Heart left ventricle (tissue), 16 donors: ENCODE data around the gene SKA2. TPM values are rescaled to one million over a fixed set of nuclear protein-coding genes. Genes with fewer than 3 reads are reported as not detected.

Source experiments
- ATAC-seq, 4 donors: fragments of 200-7000 bp; cut with Tn5 transposase; one replicate each; pipeline ENCODE4 v1.9.1; 2020 to 2022; ENCODE audit warnings: moderate library complexity in 4 of 4, mild to moderate bottlenecking in 3 of 4, moderate number of reproducible peaks in 1 of 4
- DNase-seq, 5 donors: peaks; one replicate each; pipeline ENCODE4 v3.0.0-alpha.2; 2020
- H3K27ac ChIP-seq, 12 donors: fragments of 200-600 bp; sonication (generic) in 4 of 12; one replicate each; pipeline versions ENCODE4 v1.5.0 to v1.8.0; 2016 to 2022; ENCODE audit warnings: mild to moderate bottlenecking in 2 of 12
- H3K27me3 ChIP-seq, 9 donors: fragments of 200-600 bp; sonication (generic) in 2 of 9; one replicate each; pipeline versions ENCODE4 v1.5.1 to v1.8.0; 2016 to 2022; ENCODE audit warnings: mild to moderate bottlenecking in 3 of 9
- H3K36me3 ChIP-seq, 9 donors: fragments of 200-600 bp; sonication (generic) in 2 of 9; one replicate each; pipeline versions ENCODE4 v1.5.0 to v1.8.0; 2018 to 2022; ENCODE audit warnings: mild to moderate bottlenecking in 2 of 9
- H3K4me1 ChIP-seq, 12 donors: fragments of 200-600 bp; sonication (generic) in 4 of 12; one replicate each; pipeline versions ENCODE4 v1.5.0 to v1.8.0; 2016 to 2022; ENCODE audit warnings: mild to moderate bottlenecking in 3 of 12
- H3K4me3 ChIP-seq, 12 donors: fragments of 200-600 bp; sonication (generic) in 4 of 12; one replicate each; pipeline versions ENCODE4 v1.5.0 to v1.8.0; 2017 to 2022; ENCODE audit warnings: mild to moderate bottlenecking in 9 of 12, moderate library complexity in 4 of 12
- H3K9me3 ChIP-seq, 12 donors: fragments of 200-600 bp; sonication (generic) in 4 of 12; one replicate each; pipeline versions ENCODE4 v1.5.0 to v1.8.0; 2016 to 2022; ENCODE audit warnings: mild to moderate bottlenecking in 1 of 12
- POLR2A ChIP-seq, 2 donors: fragments of 450-650 bp; IDR thresholded peaks; one replicate each; pipeline ENCODE4 v1.6.1; 2017; ENCODE audit warnings: antibody characterized with exemption in 2 of 2, mild to moderate bottlenecking in 2 of 2, moderate library complexity in 2 of 2
- WGBS, 4 donors: extraction: QIAGEN DNeasy Blood & Tissue Kit in 2 of 4; methylation state at CpG; one replicate each; pipeline versions ENCODE4 v1.1.5 to v1.1.7; 2013 to 2018; 5-methylcytosine and 5-hydroxymethylcytosine counted together
- intact Hi-C, 10 donors: fragments of 100-400 bp; cut with DNase I; formaldehyde crosslinking; loops; one replicate each; pipeline versions ENCODE4 v1.11.1 to v1.14.2; 2022
- polyA plus RNA-seq, 2 donors: library from polyadenylated mRNA; stranded (reverse); fragments of 200-250 nt; gene quantifications; one replicate each; pipeline ENCODE4 v1.2.3, GENCODE V29; 2013
- total RNA-seq, 9 donors: library from RNA; depleted of rRNA in 2 of 9; stranded (reverse); fragments of >200 nt in 2 of 9; fragmentation: NEBNext Ultra II Directional in 3 of 9; extraction: Animal tissue kit (Norgen Biotek cat#: 25700) in 3 of 9; gene quantifications; one replicate each; pipeline versions ENCODE4 v1.1.0 to v1.2.4, GENCODE V29; 2016 to 2023
- TF ChIP-seq, protein P1 (sequence below), 12 donors: fragments of 200-600 bp; sonication (generic) in 4 of 12; IDR thresholded peaks; one replicate each; pipeline versions ENCODE4 v1.5.0 to v1.8.0; 2018 to 2022; ENCODE audit warnings: antibody characterized with exemption in 12 of 12, mild to moderate bottlenecking in 5 of 12
- donor health status: ischemic (EF 13 %, LVEDD 7.1; RV severe dilation, severe dysfunction).
- donor health status: healthy with polysubstance abuse.
- donor health status: DM: no; HTN: yes; CAD: no.
- donor health status: DM: no; HTN: no; CAD: no.
- donor health status: ischemic (EF 25% LVEDD 6.9; RV normal size, moderate dysfunction).
- donor health status: ischemic (EF 25% LVEDD 5.7; RV mildly dilated, moderate dysfunction).
- donor health status: healthy.
- donor health status: DM: yes; HTN: yes; CAD: no.
- donor health status: ischemic (EF 35%, LVEDD 5.7; RV mildly dilated, moderate dysfunction).
- donor health status: nonischemic (EF 11% LVEDD 7.7; RV severe dilation, severe dysfunction).
- donor health status: DM: yes; HTN: yes; CAD: no.
- donor health status: PGD.
- donor health status: ischemic (EF 29% LVEDD 5.4; RV normal size, mild dysfunction).
- donor health status: nonischemic (EF 23%, LVEDD 6.1; RV moderate dilation, normal function).

The SKA2 gene
- total and polyA plus RNA-seq, 11 donors = 23.7 to 52.3 (median 39.1) TPM

DNA sequence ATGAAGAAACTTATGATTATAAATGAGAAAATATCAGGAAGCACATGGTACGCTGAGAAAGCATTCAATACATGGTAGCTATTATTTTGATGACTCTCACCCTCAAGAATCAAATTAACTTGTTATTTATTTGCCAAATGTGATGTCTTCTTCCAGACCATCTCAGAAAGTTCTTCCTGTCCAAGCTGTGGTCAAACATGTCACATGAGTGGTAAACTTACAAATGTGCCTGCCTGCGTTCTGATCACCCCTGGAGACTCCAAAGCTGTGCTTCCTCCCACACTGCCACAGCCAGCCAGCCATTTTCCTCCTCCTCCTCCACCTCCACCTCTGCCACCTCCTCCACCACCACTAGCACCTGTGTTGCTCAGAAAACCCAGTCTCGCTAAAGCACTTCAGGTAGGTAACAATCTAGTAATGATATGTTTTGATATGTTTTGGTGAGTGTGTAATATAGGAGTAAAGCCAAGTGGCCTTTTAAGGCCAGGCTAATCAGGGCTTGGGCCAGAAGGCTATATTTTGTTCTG lies 38.4 kb upstream of the SKA2 start:
- intact Hi-C loops = no loop called here
- TF ChIP-seq POLR2A (IDR thresholded peaks at IDR 0.05) = no peak
- TF ChIP-seq, protein P1, sequence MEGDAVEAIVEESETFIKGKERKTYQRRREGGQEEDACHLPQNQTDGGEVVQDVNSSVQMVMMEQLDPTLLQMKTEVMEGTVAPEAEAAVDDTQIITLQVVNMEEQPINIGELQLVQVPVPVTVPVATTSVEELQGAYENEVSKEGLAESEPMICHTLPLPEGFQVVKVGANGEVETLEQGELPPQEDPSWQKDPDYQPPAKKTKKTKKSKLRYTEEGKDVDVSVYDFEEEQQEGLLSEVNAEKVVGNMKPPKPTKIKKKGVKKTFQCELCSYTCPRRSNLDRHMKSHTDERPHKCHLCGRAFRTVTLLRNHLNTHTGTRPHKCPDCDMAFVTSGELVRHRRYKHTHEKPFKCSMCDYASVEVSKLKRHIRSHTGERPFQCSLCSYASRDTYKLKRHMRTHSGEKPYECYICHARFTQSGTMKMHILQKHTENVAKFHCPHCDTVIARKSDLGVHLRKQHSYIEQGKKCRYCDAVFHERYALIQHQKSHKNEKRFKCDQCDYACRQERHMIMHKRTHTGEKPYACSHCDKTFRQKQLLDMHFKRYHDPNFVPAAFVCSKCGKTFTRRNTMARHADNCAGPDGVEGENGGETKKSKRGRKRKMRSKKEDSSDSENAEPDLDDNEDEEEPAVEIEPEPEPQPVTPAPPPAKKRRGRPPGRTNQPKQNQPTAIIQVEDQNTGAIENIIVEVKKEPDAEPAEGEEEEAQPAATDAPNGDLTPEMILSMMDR (IDR thresholded peaks at IDR 0.05) = no peak
- no peak overlapping the region for H3K4me3 ChIP-seq
- no peaks in the 10 kb centered on the region for H3K4me1 ChIP-seq
- DNase-seq = no peak
- H3K27me3 ChIP-seq = no peaks in the 10 kb centered on the region
- no peak for ATAC-seq
- H3K27ac ChIP-seq = no peak overlapping the region
- 95 to 98% (median 95%) methylated on average over 3 of the region's 3 CpGs for WGBS, 4 donors
- peaks cover 0 to 34% (median 0%) of the 10 kb centered on the region in 9 donors for H3K36me3 ChIP-seq
- H3K9me3 ChIP-seq = no peaks in the 10 kb centered on the region

DNA sequence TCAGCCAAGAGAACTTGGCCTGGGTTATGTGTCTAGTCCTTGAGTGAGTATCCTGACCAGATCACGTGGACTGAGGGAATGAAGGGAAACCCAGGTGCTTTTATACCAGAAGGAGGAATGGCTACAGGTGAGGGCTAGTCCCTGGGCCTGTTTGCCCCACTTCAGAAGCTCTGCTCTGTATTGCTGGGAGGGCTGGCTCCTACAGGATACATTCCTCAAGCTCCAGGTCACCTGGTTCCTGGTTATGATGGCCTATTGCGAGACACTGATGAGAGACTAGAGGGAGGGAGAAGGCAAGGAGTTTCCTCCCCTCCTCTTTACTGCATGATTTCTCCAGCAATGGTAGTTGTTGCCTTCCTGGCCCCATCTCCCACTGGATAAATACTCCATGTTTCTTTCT lies 35.8 kb upstream of the SKA2 start:
- no peaks in the 10 kb centered on the region for H3K9me3 ChIP-seq
- no peaks in the 10 kb centered on the region for H3K4me1 ChIP-seq
- intact Hi-C loops = no loop called here
- H3K27me3 ChIP-seq = no peaks in the 10 kb centered on the region
- ATAC-seq (no peak), DNase-seq (no peak)
- peaks cover 0 to 26% (median 0%) of the 10 kb centered on the region in 9 donors for H3K36me3 ChIP-seq
- TF ChIP-seq POLR2A (IDR thresholded peaks at IDR 0.05) = no peak
- TF ChIP-seq, protein P1 (IDR thresholded peaks at IDR 0.05) = no peak
- no peak overlapping the region for H3K4me3 ChIP-seq
- 96 to 100% (median 97%) methylated on average over 2 of the region's 2 CpGs for WGBS, 4 donors
- H3K27ac ChIP-seq = no peak overlapping the region

DNA sequence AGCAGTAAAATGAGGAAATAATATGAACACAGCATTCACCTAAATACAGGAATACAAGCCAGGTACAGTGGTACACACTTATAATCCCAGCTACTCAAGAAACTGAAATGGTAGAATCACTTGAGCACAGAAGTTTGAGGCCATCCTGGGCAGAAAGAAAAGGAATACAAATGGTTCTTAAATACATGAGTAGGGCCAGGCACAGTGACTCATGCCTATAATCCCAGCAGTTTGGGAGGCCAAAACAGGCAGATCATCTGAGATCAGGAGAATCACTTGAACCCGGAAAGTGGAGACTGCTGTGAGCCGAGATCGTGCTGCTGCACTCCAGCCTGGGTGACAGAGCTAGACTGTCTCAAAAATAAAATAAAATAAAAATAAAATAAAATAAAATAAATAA lies 31.9 kb upstream of the SKA2 start:
- H3K4me1 ChIP-seq = no peaks in the 10 kb centered on the region
- DNase-seq = no peak
- H3K36me3 ChIP-seq = peaks cover 0 to 12% (median 0%) of the 10 kb centered on the region in 9 donors
- no peaks in the 10 kb centered on the region for H3K9me3 ChIP-seq
- no peak overlapping the region for H3K4me3 ChIP-seq
- no peaks in the 10 kb centered on the region for H3K27me3 ChIP-seq
- TF ChIP-seq, protein P1 (IDR thresholded peaks at IDR 0.05) = no peak
- WGBS, 4 donors = 97 to 100% (median 99%) methylated on average over 3 of the region's 3 CpGs
- ATAC-seq = no peak
- intact Hi-C loops = no loop called here
- no peak overlapping the region for H3K27ac ChIP-seq

DNA sequence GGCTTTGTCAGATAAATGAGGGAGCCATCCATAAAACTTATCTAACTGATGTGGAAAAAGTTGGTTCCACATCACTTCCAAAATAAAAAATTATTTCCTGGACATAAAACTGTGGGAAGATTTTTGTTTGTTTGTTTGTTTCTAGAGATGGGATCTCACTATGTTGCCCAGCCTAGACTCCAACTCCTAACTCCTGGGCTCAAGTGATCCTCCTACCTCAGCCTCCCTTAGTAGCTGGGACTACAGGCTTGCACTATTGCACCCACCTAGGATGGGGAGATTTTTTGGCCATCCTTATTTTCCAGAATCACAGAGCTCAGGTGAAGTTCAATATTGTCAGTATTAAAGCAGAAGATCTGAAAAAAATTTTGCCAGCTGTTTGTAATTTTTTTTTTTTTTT lies 31.0 kb upstream of the SKA2 start:
- Histone ChIP-seq H3K36me3 (peaks cover 0 to 12% (median 0%) of the 10 kb centered on the region in 9 donors), H3K9me3 (no peaks in the 10 kb centered on the region), H3K4me1 (no peaks in the 10 kb centered on the region), H3K27ac (no peak overlapping the region), H3K4me3 (no peak overlapping the region), H3K27me3 (no peaks in the 10 kb centered on the region)
- intact Hi-C loops = no loop called here
- DNase-seq (no peak), ATAC-seq (no peak)
- TF ChIP-seq, protein P1 (IDR thresholded peaks at IDR 0.05) = no peak
- no peak for TF ChIP-seq POLR2A (IDR thresholded peaks at IDR 0.05)
